Smooth muscle cell of the umbilical artery (primary cell): ENCODE results near the gene IL18BP. TPM values are rescaled to one million over a fixed set of nuclear protein-coding genes. Genes with fewer than 3 reads are reported as not detected.

Experiments used
- total RNA-seq: library from RNA; depleted of rRNA; stranded (reverse); fragments of >200 nt; gene quantifications from 2 replicates; pipeline ENCODE4 v1.2.3, GENCODE V29; 2014

IL18BP gene
- 2.7 and 4.5 TPM in 2 replicates for total RNA-seq

DNA sequence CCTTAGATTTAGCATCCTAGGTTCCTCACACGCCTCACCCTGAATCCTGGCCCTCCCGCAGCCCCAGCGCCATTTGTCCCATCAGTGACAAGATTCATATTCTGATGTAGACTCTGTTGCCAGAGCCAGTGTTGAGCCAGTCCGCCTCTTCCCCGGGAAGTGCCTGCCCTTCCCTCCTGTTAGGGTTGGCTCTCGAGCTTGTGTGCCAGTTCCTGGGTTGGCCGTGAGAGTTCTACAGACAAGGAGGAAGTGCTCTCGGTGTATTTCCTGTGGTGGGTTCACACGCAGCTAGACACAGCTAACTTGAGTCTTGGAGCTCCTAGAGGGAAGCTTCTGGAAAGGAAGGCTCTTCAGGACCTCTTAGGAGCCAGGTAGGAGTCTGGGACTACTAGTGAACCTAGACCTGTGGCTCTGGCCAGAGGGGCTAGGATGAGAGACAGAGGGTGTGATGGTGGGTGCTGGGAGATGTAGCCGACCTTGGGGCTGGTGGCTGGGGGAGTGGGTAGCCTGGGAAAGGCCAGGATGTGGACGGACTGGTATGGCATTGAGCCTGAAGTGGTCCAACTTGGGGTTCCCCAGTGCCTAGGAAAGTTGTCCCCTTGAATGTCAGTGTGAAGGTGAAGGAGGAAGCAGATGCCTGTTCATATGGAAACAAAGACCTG is at the start of gene IL18BP:
IL18BP (plus strand) TSS at position 261 of the 662 bp plus-strand sequence. CDS start 1,076 bp downstream, outside the sequence.

Other genes starting within 250 kb of the IL18BP start
- not detected in 2 replicates for gene DEFB108B, start 165.7 kb upstream of the IL18BP start, total RNA-seq
- not detected in 2 replicates for gene DEFB131B, start 120.5 kb upstream of the IL18BP start, total RNA-seq
- 5.5 and 8.9 TPM in 2 replicates for gene XNDC1N, start 70.3 kb upstream of the IL18BP start, total RNA-seq
- 49.9 and 53.7 TPM in 2 replicates for gene RNF121, start 69.9 kb upstream of the IL18BP start, total RNA-seq
- 121 and 150 TPM in 2 replicates for gene NUMA1, start 81.6 kb downstream of the IL18BP start, total RNA-seq
- gene LRRC51, start 81.9 kb downstream of the IL18BP start, total RNA-seq = 2.4 and 4.3 TPM in 2 replicates
- 62.6 and 63.0 TPM in 2 replicates for gene LAMTOR1, start 104.4 kb downstream of the IL18BP start, total RNA-seq
- not detected in 2 replicates for gene TOMT, start 107.0 kb downstream of the IL18BP start, total RNA-seq
- 15.4 and 17.4 TPM in 2 replicates for gene ANAPC15, start 113.8 kb downstream of the IL18BP start, total RNA-seq
- gene FOLR3, start 136.8 kb downstream of the IL18BP start, total RNA-seq = 0.23 TPM in 1 of 2 replicates, not detected in the other
- gene FOLR1, start 193.2 kb downstream of the IL18BP start, total RNA-seq = not detected in 2 replicates
- gene FOLR2, start 217.9 kb downstream of the IL18BP start, total RNA-seq = not detected in 2 replicates
- gene INPPL1, start 225.9 kb downstream of the IL18BP start, total RNA-seq = 78.4 and 102 TPM in 2 replicates
- gene PHOX2A, start 245.3 kb downstream of the IL18BP start, total RNA-seq = not detected in 2 replicates